ENCODE measurements around the gene NCBP1. TPM values are rescaled to one million over a fixed set of nuclear protein-coding genes. Genes with fewer than 3 reads are reported as not detected.

Gene NCBP1
- total RNA-seq, 1 donor from 2014 or later: 55.9 TPM

- no peak overlapping the region for H3K4me2 ChIP-seq
- H3K9me3 ChIP-seq (ENCODE audit: low read depth): no peaks in the 10 kb centered on the region
- H3F3A ChIP-seq (ENCODE audit: low read depth): no peaks in the 10 kb centered on the region
- H3K36me3 ChIP-seq: peaks cover 11% of the 10 kb centered on the region
- DNase-seq (ENCODE audit: low spot score): no peak
- Mint-ChIP-seq H3K36me3 (peaks cover 38% of the 10 kb centered on the region), H3K27me3 (ENCODE audit: insufficient read depth, low read depth) (no peaks in the 10 kb centered on the region), H3K27ac (no peak overlapping the region), H3K4me3 (no peak overlapping the region), H3K9me3 (no peaks in the 10 kb centered on the region), H3K4me1 (no peaks in the 10 kb centered on the region)
- no peak overlapping the region for H3K9ac ChIP-seq
- no peak overlapping the region for H3K4me3 ChIP-seq
- no peaks in the 10 kb centered on the region for H3K27me3 ChIP-seq
- H2AFZ ChIP-seq (replicated peaks): no peak overlapping the region
- H3K4me1 ChIP-seq: no peaks in the 10 kb centered on the region
- no peaks in the 10 kb centered on the region for H4K20me1 ChIP-seq (ENCODE audit: low read depth)
- H3K79me2 ChIP-seq (ENCODE audit: low read depth): no peaks in the 10 kb centered on the region
- H3K27ac ChIP-seq: no peak overlapping the region
- TF ChIP-seq, protein P1, sequence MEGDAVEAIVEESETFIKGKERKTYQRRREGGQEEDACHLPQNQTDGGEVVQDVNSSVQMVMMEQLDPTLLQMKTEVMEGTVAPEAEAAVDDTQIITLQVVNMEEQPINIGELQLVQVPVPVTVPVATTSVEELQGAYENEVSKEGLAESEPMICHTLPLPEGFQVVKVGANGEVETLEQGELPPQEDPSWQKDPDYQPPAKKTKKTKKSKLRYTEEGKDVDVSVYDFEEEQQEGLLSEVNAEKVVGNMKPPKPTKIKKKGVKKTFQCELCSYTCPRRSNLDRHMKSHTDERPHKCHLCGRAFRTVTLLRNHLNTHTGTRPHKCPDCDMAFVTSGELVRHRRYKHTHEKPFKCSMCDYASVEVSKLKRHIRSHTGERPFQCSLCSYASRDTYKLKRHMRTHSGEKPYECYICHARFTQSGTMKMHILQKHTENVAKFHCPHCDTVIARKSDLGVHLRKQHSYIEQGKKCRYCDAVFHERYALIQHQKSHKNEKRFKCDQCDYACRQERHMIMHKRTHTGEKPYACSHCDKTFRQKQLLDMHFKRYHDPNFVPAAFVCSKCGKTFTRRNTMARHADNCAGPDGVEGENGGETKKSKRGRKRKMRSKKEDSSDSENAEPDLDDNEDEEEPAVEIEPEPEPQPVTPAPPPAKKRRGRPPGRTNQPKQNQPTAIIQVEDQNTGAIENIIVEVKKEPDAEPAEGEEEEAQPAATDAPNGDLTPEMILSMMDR (IDR thresholded peaks at IDR 0.05): no peak
- TF ChIP-seq EZH2phosphoT487 (IDR thresholded peaks at IDR 0.05) (no peak), EZH2 (IDR thresholded peaks at IDR 0.05) (no peak)
Observed at GRCh38 chr9:97660847-97661246, 27.2 kb downstream of the NCBP1 start.

DNA sequence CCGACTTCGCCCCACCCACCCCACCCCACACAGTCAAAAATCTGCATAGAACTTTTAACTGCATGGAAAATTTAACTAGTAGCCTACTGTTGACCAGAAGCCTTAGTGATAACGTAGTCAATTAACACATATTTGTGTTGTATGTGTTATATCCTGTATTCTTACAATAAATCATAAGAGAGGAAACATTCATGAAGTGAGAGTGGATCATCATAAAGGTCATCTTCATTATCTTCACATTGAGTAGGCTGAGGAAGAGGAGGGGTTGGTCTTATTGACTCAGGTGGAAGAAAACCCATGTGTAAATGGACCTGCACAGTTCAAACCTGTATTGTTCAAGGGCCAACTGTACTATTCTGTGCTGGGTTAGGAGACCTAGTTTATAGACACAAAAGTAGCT, 32.1 kb downstream of the NCBP1 start:
- no peaks in the 10 kb centered on the region for H4K20me1 ChIP-seq (ENCODE audit: low read depth)
- no peaks in the 10 kb centered on the region for H3K27me3 ChIP-seq
- H3K9ac ChIP-seq: no peak overlapping the region
- H3K36me3 ChIP-seq: peaks cover 17% of the 10 kb centered on the region
- no peaks in the 10 kb centered on the region for H3K4me1 ChIP-seq
- H3K4me3 ChIP-seq: no peak overlapping the region
- no peaks in the 10 kb centered on the region for H3K79me2 ChIP-seq (ENCODE audit: low read depth)
- DNase-seq (ENCODE audit: low spot score): no peak
- Mint-ChIP-seq H3K4me3 (no peak overlapping the region), H3K27ac (no peak overlapping the region), H3K9me3 (no peaks in the 10 kb centered on the region), H3K27me3 (ENCODE audit: insufficient read depth, low read depth) (no peaks in the 10 kb centered on the region), H3K36me3 (peaks cover 25% of the 10 kb centered on the region), H3K4me1 (no peaks in the 10 kb centered on the region)
- H3K9me3 ChIP-seq (ENCODE audit: low read depth): no peaks in the 10 kb centered on the region
- H3K27ac ChIP-seq: no peak overlapping the region
- no peaks in the 10 kb centered on the region for H3F3A ChIP-seq (ENCODE audit: low read depth)
- no peak overlapping the region for H3K4me2 ChIP-seq
- H2AFZ ChIP-seq (replicated peaks): no peak overlapping the region
- TF ChIP-seq, protein P1 (IDR thresholded peaks at IDR 0.05): no peak
- TF ChIP-seq EZH2phosphoT487 (IDR thresholded peaks at IDR 0.05) (no peak), EZH2 (IDR thresholded peaks at IDR 0.05) (no peak)

- Histone ChIP-seq H3K9ac (no peak overlapping the region), H2AFZ (replicated peaks) (no peak overlapping the region), H3K4me2 (no peak overlapping the region), H3F3A (ENCODE audit: low read depth) (no peaks in the 10 kb centered on the region), H3K27ac (no peak overlapping the region), H3K79me2 (ENCODE audit: low read depth) (no peaks in the 10 kb centered on the region), H4K20me1 (ENCODE audit: low read depth) (no peaks in the 10 kb centered on the region), H3K4me3 (no peak overlapping the region), H3K27me3 (no peaks in the 10 kb centered on the region), H3K36me3 (peaks cover 14% of the 10 kb centered on the region), H3K9me3 (ENCODE audit: low read depth) (no peaks in the 10 kb centered on the region), H3K4me1 (no peaks in the 10 kb centered on the region)
- Mint-ChIP-seq H3K4me1 (no peaks in the 10 kb centered on the region), H3K36me3 (peaks cover 29% of the 10 kb centered on the region), H3K27ac (no peak overlapping the region), H3K27me3 (ENCODE audit: insufficient read depth, low read depth) (no peaks in the 10 kb centered on the region), H3K4me3 (no peak overlapping the region), H3K9me3 (no peaks in the 10 kb centered on the region)
- no peak for DNase-seq (ENCODE audit: low spot score)
- TF ChIP-seq EZH2 (IDR thresholded peaks at IDR 0.05) (no peak), EZH2phosphoT487 (IDR thresholded peaks at IDR 0.05) (no peak)
- TF ChIP-seq, protein P1 (IDR thresholded peaks at IDR 0.05): no peak
Observed at GRCh38 chr9:97666907-97667686, 33.5 kb downstream of the NCBP1 start.

All from neural progenitor cell (in vitro differentiated cells).